HG02943 (cell line): ENCODE data around the gene CHIT1.

Experiments used
- ATAC-seq: cut with Tn5 transposase; IDR thresholded peaks from one replicate; pipeline ENCODE4 v1.9.1; 2021; ENCODE audit warnings: mild to moderate bottlenecking, low read depth, moderate library complexity; ENCODE audit not compliant: unreplicated experiment

Gene CHIT1

GRCh38 chr1:203177036-203177405, 52.5 kb downstream of the CHIT1 start:
- ATAC-seq, result no peak

- ATAC-seq, result no peak
These were observed 53.0 kb downstream of the CHIT1 start for GRCh38 chr1:203176273-203177035.

- no peak for ATAC-seq
These were observed 53.6 kb downstream of the CHIT1 start for GRCh38 chr1:203175827-203176241.

- no peak for ATAC-seq
These were observed 54.1 kb downstream of the CHIT1 start, which contains the start of gene MYBPH for GRCh38 chr1:203175237-203175826. Gene MYBPH, minus strand, starts transcription at chr1:203175826. Its CDS starts 71 bp downstream, at chr1:203175755.

GRCh38 chr1:203174324-203174985, 55.0 kb downstream of the CHIT1 start:
- ATAC-seq, result no peak

GRCh38 chr1:203173566-203173965, 55.9 kb downstream of the CHIT1 start:
- peak; percentile 80 for ATAC-seq

- no peak for ATAC-seq
These were observed 56.4 kb downstream of the CHIT1 start for GRCh38 chr1:203173011-203173555.

- ATAC-seq, result no peak
These were observed 57.1 kb downstream of the CHIT1 start for GRCh38 chr1:203172184-203173010.

GRCh38 chr1:203171341-203172183, 57.9 kb downstream of the CHIT1 start:
- ATAC-seq, result no peak

- ATAC-seq, result no peak
These were observed 58.7 kb downstream of the CHIT1 start for GRCh38 chr1:203170625-203171330.

GRCh38 chr1:203169770-203170520, 59.5 kb downstream of the CHIT1 start:
- no peak for ATAC-seq

- ATAC-seq, result no peak
These were observed 60.5 kb downstream of the CHIT1 start for GRCh38 chr1:203168991-203169390.

- no peak for ATAC-seq
These were observed 61.2 kb downstream of the CHIT1 start for GRCh38 chr1:203168256-203168786.

GRCh38 chr1:203167913-203168200, 61.6 kb downstream of the CHIT1 start:
- ATAC-seq, result no peak

GRCh38 chr1:203167026-203167912, 62.2 kb downstream of the CHIT1 start:
- ATAC-seq, result no peak

GRCh38 chr1:203166192-203166940, 63.1 kb downstream of the CHIT1 start:
- no peak for ATAC-seq
